HepG2 (cell line): ENCODE results near the gene RAP1GAP2. TPM values are rescaled to one million over a fixed set of nuclear protein-coding genes. Genes with fewer than 3 reads are reported as not detected.
A peak's percentile ranks its signal among the peaks of the same experiment; 100 is the strongest.

Source experiments
- ATAC-seq: fragments of 200-7000 bp; cut with Tn5 transposase; 3 replicates; pipeline ENCODE4 v1.9.1; 2020; ENCODE audit warnings: mild to moderate bottlenecking, moderate library complexity
- BruUV-seq: library from RNA; stranded (reverse); fragments of 400-500 nt; replicated peaks from 2 replicates; lab custom pipeline; 2021; lab: Mats Ljungman, UMichigan
- CTCF ChIA-PET: fragments of 300-600 bp; formaldehyde crosslinking; extraction: SDS; loops from one replicate; lab custom pipeline; 2021; ENCODE audit warnings: low total read pairs, inconsistent platforms, low intra/inter-chr PET ratio; lab: Yijun Ruan, JAX
- POLR2A ChIA-PET: fragments of 350-600 bp; sonication (Branson Sonifier 250); formaldehyde crosslinking; loops from one replicate; lab custom pipeline; 2020; ENCODE audit warnings: antibody characterized with exemption, inconsistent platforms; lab: Yijun Ruan, JAX
- DNase-seq: peaks from one replicate; pipeline ENCODE4 v3.0.0-alpha.2; 2015; ENCODE audit warnings: low spot score
- FAIRE-seq: peaks from 3 replicates; lab custom pipeline; 2011; peaks lifted over from hg19 to GRCh38; lab: Jason Lieb, UNC
- H2AFZ ChIP-seq: one replicate; pipeline ENCODE4 v1.6.1; 2011; ENCODE audit warnings: low read length, inconsistent platforms
- H3K27ac ChIP-seq: fragments of 300-600 bp; 3 replicates; pipeline ENCODE4 v1.8.0; 2011; ENCODE audit warnings: mixed run types, mild to moderate bottlenecking, mixed read lengths, low read length, inconsistent platforms; ENCODE audit not compliant: insufficient read depth; ENCODE audit errors: extremely low read length
- H3K27me3 ChIP-seq, 2 experiments: fragments of 200-600 bp in 1 of 2; 2 replicates in 1 of 2; 3 replicates in 1 of 2; pipeline versions ENCODE4 v1.6.0 to v1.8.0; 2011; ENCODE audit warnings: low read length in 2 of 2, mild to moderate bottlenecking in 2 of 2, moderate library complexity in 2 of 2, inconsistent platforms in 1 of 2; ENCODE audit not compliant: insufficient read depth in 2 of 2, control insufficient read depth in 1 of 2
- H3K36me3 ChIP-seq, 2 experiments: fragments of 200-600 bp in 1 of 2; replicated peaks in 1 of 2; 2 replicates in 1 of 2; 3 replicates in 1 of 2; pipeline versions ENCODE4 v1.5.1 to v1.8.0; 2011; ENCODE audit warnings: low read length in 2 of 2, inconsistent platforms in 1 of 2; ENCODE audit not compliant: insufficient read depth in 2 of 2, control insufficient read depth in 1 of 2
- H3K4me1 ChIP-seq: 2 replicates; pipeline ENCODE4 v1.5.1; 2012; ENCODE audit warnings: low read length, inconsistent platforms; ENCODE audit not compliant: insufficient read depth
- H3K4me2 ChIP-seq: 2 replicates; pipeline ENCODE4 v1.6.0; 2011; ENCODE audit warnings: low read depth, low read length, inconsistent platforms
- H3K4me3 ChIP-seq, 3 experiments: fragments of 200-600 bp in 1 of 3; sonication (generic), shearing (Covaris generic) in 1 of 3; replicated peaks in 1 of 3; 2 replicates each; pipeline ENCODE4 v1.5.1; 2011 to 2016; ENCODE audit warnings: low read length in 3 of 3, inconsistent platforms in 2 of 3, low read depth in 2 of 3, mild to moderate bottlenecking in 2 of 3, control low read depth in 1 of 3, mixed read lengths in 1 of 3; ENCODE audit not compliant: insufficient read depth in 1 of 3
- H3K79me2 ChIP-seq: one replicate; pipeline ENCODE4 v1.6.1; 2011; ENCODE audit warnings: low read length, inconsistent platforms; ENCODE audit not compliant: insufficient read depth
- H3K9ac ChIP-seq: 2 replicates; pipeline ENCODE4 v1.6.0; 2011; ENCODE audit warnings: mild to moderate bottlenecking, low read depth, low read length, inconsistent platforms; ENCODE audit not compliant: insufficient read depth
- H3K9me3 ChIP-seq: 2 replicates; pipeline ENCODE4 v1.5.1; 2012; ENCODE audit warnings: mild to moderate bottlenecking, low read length
- H4K20me1 ChIP-seq: 2 replicates; pipeline ENCODE4 v1.6.0; 2011; ENCODE audit warnings: inconsistent platforms, mild to moderate bottlenecking, low read length, moderate library complexity; ENCODE audit not compliant: insufficient read depth
- GABPB1 ChIP-seq: IDR thresholded peaks from 2 replicates; pipeline ENCODE4 v1.6.1; 2016; ENCODE audit warnings: mild to moderate bottlenecking, missing genetic modification reagents, moderate library complexity, missing compliant biosample characterization
- HES4 ChIP-seq: sonication (generic); formaldehyde crosslinking; IDR thresholded peaks from 2 replicates; pipeline ENCODE4 v1.9.0; 2021; ENCODE audit warnings: mild to moderate bottlenecking, missing genetic modification reagents, borderline replicate concordance
- HNRNPL ChIP-seq: fragments of 200-400 bp; formaldehyde crosslinking; IDR thresholded peaks from 2 replicates; pipeline ENCODE4 v1.6.1; 2017; ENCODE audit warnings: mild to moderate bottlenecking, low read depth, low read length
- KAT8 ChIP-seq: IDR thresholded peaks from 2 replicates; pipeline ENCODE4 v1.6.1; 2016; ENCODE audit warnings: missing genetic modification reagents, missing compliant biosample characterization
- RFX1 ChIP-seq: fragments of 450-650 bp; IDR thresholded peaks from 2 replicates; pipeline ENCODE4 v1.6.1; 2017
- RFX3 ChIP-seq: IDR thresholded peaks from 2 replicates; pipeline ENCODE4 v1.6.1; 2016; ENCODE audit warnings: missing biosample characterization, missing genetic modification reagents
- SAP130 ChIP-seq: IDR thresholded peaks from 2 replicates; pipeline ENCODE4 v1.6.1; 2016; ENCODE audit warnings: low read depth
- ZNF17 ChIP-seq: sonication (generic); formaldehyde crosslinking; IDR thresholded peaks from 2 replicates; pipeline ENCODE4 v1.5.0; 2020; ENCODE audit warnings: mild to moderate bottlenecking, missing genetic modification reagents
- ZNF7 ChIP-seq: IDR thresholded peaks from 2 replicates; pipeline ENCODE4 v1.6.1; 2016; ENCODE audit warnings: missing biosample characterization, missing genetic modification reagents
- WGBS: methylation state at CpG from one replicate; pipeline ENCODE4 v1.1.6; 2017; ENCODE audit warnings: low lambda C conversion rate; 5-methylcytosine and 5-hydroxymethylcytosine counted together
- in situ Hi-C: cut with HindIII; loops from 2 replicates; pipeline ENCODE4 v1.10.0; 2017; ENCODE audit warnings: low pct_unique_long_range_greater_than_20kb; ENCODE audit not compliant: extremely low pct_ligation_motif_present
- intact Hi-C: fragments of 100-400 bp; cut with micrococcal nuclease; formaldehyde crosslinking; loops from one replicate; pipeline ENCODE4 v1.10.0; 2022; ENCODE audit not compliant: unreplicated experiment
- polyA plus RNA-seq, 8 experiments: library from polyadenylated mRNA; depleted of rRNA in 3 of 8; stranded (reverse) in 7 of 8; unstranded in 1 of 8; fragments of >200 nt; fragmentation: Illumina TruSeq in 4 of 8; extraction: Trizol in 4 of 8; gene quantifications; 2 replicates each; pipeline versions ENCODE4 v1.2.1 to v1.2.3, GENCODE V29; 2011 to 2016; ENCODE audit warnings: low read depth in 4 of 8, missing spikeins in 1 of 8, mixed read lengths in 1 of 8; ENCODE audit not compliant: insufficient read depth in 1 of 8
- total RNA-seq, 5 experiments: library from RNA; depleted of rRNA; stranded (reverse); fragments of >200 nt; fragmentation: Illumina TruSeq; extraction: Trizol; gene quantifications; 2 replicates each; pipeline ENCODE4 v1.2.3, GENCODE V29; 2016; ENCODE audit warnings: low read depth in 1 of 5
- TF ChIP-seq, protein P1 (sequence below): sonication (generic); IDR thresholded peaks from 2 replicates; pipeline ENCODE4 v1.6.1; 2016; ENCODE audit warnings: low read depth, borderline replicate concordance

RAP1GAP2 gene
- total and polyA plus RNA-seq, 2 of the 13 experiments (the other 11 are each of a cell fraction or from before 2014, with no cell fraction given) = 10.9 to 12.0 TPM

DNA sequence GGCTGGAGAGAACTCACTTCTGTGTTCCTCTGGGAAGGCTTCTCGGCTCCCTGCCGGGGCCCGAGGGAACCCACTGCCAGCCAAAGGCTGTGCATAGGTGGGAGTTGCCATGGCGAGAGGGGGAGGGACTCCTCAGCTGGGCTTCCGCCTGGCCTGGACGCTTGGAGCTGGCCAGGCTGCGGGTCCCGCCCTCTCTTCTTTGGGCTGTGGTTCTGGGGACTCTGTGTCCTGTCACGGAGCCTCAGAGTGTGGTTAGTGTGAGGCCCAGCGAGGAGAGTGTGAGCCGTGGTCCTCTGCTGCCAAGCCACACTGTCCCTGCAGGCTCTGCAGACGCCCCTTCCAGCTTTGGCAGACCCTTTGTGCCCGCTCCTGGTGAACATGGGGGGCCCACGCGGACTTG is 144.1 kb downstream of the RAP1GAP2 start:
- ChIA-PET POLR2A (no interaction called here), CTCF (no interaction called here)
- ATAC-seq = peak; percentile 87
- intact Hi-C loops = no loop called here
- peak overlapping the region; percentile 49; the same call in 1 of the 2 replicates for H3K9ac ChIP-seq
- peak overlapping the region; percentile 36 to 68 (median 37); a peak in 4 of 6 replicates for H3K4me3 ChIP-seq
- H3K27ac ChIP-seq = no peak overlapping the region
- no peak overlapping the region for H2AFZ ChIP-seq
- H3K79me2 ChIP-seq = no peaks in the 10 kb centered on the region
- H3K4me1 ChIP-seq = peaks cover 15% of the 10 kb centered on the region
- TF ChIP-seq ZNF7 (CRISPR knock-in tag) (no peak), RFX1 (peak; percentile 26; the same call in 1 of the 2 replicates), KAT8 (CRISPR knock-in tag) (0 out of 2 replicates have a peak, but pooled peaks have one; percentile 22), HES4 (CRISPR knock-in tag) (no peak), SAP130 (CRISPR knock-in tag) (peak; percentile 20; the same call in 1 of the 2 replicates), ZNF17 (CRISPR knock-in tag) (no peak), HNRNPL (0 out of 2 replicates have a peak, but pooled peaks have one; percentile 49), RFX3 (CRISPR knock-in tag) (peak; percentile 36; the same call in 1 of the 2 replicates), GABPB1 (CRISPR knock-in tag) (peak; percentile 58; the same call in 1 of the 2 replicates)
- TF ChIP-seq, protein P1, sequence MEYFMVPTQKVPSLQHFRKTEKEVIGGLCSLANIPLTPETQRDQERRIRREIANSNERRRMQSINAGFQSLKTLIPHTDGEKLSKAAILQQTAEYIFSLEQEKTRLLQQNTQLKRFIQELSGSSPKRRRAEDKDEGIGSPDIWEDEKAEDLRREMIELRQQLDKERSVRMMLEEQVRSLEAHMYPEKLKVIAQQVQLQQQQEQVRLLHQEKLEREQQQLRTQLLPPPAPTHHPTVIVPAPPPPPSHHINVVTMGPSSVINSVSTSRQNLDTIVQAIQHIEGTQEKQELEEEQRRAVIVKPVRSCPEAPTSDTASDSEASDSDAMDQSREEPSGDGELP = peak; percentile 46; the same call in 1 of the 2 replicates
- no peaks in the 10 kb centered on the region for H3K27me3 ChIP-seq
- H3K36me3 ChIP-seq = no peaks in the 10 kb centered on the region
- no TSS peak for BruUV-seq
- in situ Hi-C loops = no loop called here
- no peak for FAIRE-seq
- WGBS = 40% methylated on average over 1 of the region's 15 CpGs
- no peaks in the 10 kb centered on the region for H3K9me3 ChIP-seq
- H3K4me2 ChIP-seq = peak overlapping the region; percentile 67
- no peaks in the 10 kb centered on the region for H4K20me1 ChIP-seq
- no peak for DNase-seq
